Sciatic nerve (tissue), 2 donors: Measurements from ENCODE around the gene HTR3B. TPM values are rescaled to one million over a fixed set of nuclear protein-coding genes. Genes with fewer than 3 reads are reported as not detected.
"Not testable (repeated sequence)": the region's sequence is repeated elsewhere in the genome, so short reads cannot be mapped to it uniquely, and the experiment has no call there.

Experiments used
- ATAC-seq: fragments of 200-7000 bp; cut with Tn5 transposase; one replicate; pipeline ENCODE4 v1.9.1; 2020; ENCODE audit warnings: mild to moderate bottlenecking, moderate library complexity
- DNase-seq: peaks from one replicate; pipeline ENCODE4 v3.0.0-alpha.2; 2020; ENCODE audit warnings: low spot score
- intact Hi-C: fragments of 100-400 bp; cut with DNase I; formaldehyde crosslinking; loops from one replicate; pipeline ENCODE4 v1.14.2; 2022
- total RNA-seq: library from RNA; stranded (reverse); fragmentation: NEBNext Ultra II Directional; extraction: Animal tissue kit (Norgen Biotek cat#: 25700); gene quantifications from one replicate; pipeline ENCODE4 v1.2.1, GENCODE V29; 2021
- donor health status: DM: no; HTN: no; CAD: no.
- donor health status: DM: no; HTN: no; CAD: no.

The HTR3B gene
- total RNA-seq, 1 donor from 2014 or later = not detected

DNA sequence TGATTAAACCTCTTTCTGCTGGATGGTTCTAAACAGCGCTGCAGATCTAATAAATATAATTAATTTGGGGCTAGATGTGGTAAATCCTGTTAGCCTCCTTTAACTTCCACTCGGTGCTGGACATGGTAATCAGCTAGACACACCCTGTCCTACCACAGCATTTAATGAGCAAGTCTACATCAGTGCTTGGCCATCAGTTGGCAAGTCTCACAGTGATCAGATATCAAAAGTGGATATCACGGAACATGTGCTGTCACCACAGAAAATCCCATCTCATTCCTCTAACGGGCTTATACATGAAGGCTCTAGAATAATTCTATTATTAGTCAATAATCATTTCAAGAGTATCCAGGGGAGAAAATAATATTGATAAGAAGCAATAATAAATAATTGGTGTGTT, 23.6 kb upstream of the HTR3B start:
- no peak for ATAC-seq
- no peak for DNase-seq
- intact Hi-C loops = no loop called here

GRCh38 chr11:113881856-113882255, 22.7 kb upstream of the HTR3B start:
- DNase-seq = no peak
- ATAC-seq = no peak
- intact Hi-C loops = no loop called here

- ATAC-seq = no peak
- intact Hi-C loops = no loop called here
- DNase-seq = no peak
Measured at GRCh38 chr11:113884361-113884836, 20.2 kb upstream of the HTR3B start.

- ATAC-seq = no peak
- no peak for DNase-seq
- intact Hi-C loops = no loop called here
Measured at GRCh38 chr11:113885897-113886296, 18.7 kb upstream of the HTR3B start.

DNA sequence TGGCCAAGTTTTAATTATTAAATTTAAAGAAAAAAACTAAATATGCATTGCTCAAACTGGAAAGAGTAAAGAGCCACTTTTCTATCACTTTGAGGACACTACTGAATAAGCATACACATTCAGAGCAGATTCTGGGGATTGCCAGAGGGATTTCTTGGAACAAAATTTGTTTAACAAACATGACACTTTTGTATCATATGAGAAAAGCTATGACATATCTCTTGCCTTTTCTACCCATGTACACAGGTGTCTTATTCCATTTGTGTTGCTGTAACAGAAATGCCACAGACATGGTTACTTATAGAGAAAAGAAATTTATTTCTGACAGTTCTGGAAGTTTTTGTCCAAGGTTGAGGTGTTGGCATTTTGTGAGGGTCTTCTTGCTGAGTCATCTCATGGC, 15.7 kb upstream of the HTR3B start:
- ATAC-seq (no peak), DNase-seq (no peak)
- intact Hi-C loops = no loop called here

GRCh38 chr11:113894421-113894996, 10.1 kb upstream of the HTR3B start:
- intact Hi-C loops = loop anchor here (5.0 kb wide), 1 partner anchor 368 kb away; no protein-coding TSS in a partner anchor
- ATAC-seq (no peak), DNase-seq (no peak)

- intact Hi-C loops = no loop called here
- peak; percentile 65 for ATAC-seq
- DNase-seq = no peak
Measured at GRCh38 chr11:113895367-113896155, 9.0 kb upstream of the HTR3B start.

- no peak for DNase-seq
- peak; percentile 85 for ATAC-seq
- intact Hi-C loops = no loop called here
Measured at GRCh38 chr11:113896156-113896879, 8.3 kb upstream of the HTR3B start.

DNA sequence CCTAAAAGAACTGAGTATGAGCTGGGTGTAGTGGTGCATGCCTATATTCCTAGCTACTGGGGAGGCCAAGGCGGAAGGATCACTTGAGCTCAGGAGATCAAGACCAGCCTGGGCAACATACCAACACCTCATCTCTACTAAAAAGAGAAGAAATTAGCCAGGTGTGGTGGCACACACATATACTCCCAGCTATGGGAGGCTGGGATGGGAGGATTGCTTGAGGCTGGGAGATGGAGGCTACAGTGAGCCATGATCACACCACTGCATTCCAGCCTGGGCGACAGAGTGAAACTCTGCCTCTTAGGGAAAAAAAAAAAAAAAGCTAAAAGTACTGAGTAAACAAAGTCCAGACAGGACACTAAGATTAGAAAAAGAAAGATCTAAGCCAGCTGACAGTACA, 3.5 kb upstream of the HTR3B start:
- ATAC-seq = no peak
- no peak for DNase-seq
- intact Hi-C loops = no loop called here

- ATAC-seq (no peak), DNase-seq (no peak)
- intact Hi-C loops = no loop called here
Measured at GRCh38 chr11:113906038-113906437, 1.4 kb downstream of the HTR3B start.

- no peak for ATAC-seq
- DNase-seq = no peak
- intact Hi-C loops = no loop called here
Measured at GRCh38 chr11:113906516-113906915, 1.9 kb downstream of the HTR3B start.

DNA sequence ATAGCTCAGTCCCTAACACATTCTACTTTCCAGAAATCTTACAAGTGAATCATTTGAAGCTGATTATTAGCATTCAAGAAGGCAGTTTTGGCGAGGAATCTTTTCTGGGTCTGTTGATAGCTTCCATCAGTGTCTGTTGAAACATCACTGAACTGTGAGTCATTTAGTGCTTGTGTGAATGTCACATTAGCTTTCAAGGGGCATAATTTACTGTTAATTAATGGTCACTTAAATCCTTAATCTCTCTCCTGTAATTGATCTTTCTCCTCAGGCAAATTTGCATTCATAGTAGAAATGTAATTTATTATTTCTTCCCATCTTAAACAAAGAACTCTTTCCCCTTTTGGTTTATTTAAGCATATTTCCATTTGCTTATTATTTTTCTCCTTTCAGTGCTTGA, 2.6 kb downstream of the HTR3B start:
- DNase-seq (no peak), ATAC-seq (no peak)
- intact Hi-C loops = no loop called here

- ATAC-seq (no peak), DNase-seq (no peak)
- intact Hi-C loops = no loop called here
Measured at GRCh38 chr11:113907681-113908080, 3.1 kb downstream of the HTR3B start.

GRCh38 chr11:113908098-113908497, 3.5 kb downstream of the HTR3B start:
- intact Hi-C loops = no loop called here
- DNase-seq = no peak

DNA sequence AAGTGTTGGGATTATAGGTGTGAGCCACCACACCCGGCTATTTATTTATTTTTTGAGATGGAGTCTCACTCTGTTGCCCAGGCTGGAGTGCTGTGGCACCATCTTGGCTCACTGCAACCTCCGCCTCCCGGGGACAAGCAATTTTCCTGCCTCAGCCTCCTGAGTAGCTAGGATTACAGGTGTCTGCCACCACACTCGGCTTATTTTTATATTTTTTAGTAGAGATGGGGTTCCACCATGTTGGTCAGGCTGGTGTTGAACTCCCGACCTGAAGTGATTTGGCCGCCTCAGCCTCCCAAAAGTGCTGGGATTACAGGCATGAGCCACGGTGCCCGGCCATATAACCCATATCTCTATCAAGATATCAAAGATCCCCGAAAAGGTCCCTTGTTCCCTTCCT, 6.9 kb downstream of the HTR3B start:
- ATAC-seq, DNase-seq, intact Hi-C loops: not testable (repeated sequence)

More at GRCh38 chr11:113908098-113908497, 3.5 kb downstream of the HTR3B start:
- no peak for ATAC-seq

GRCh38 chr11:113923572-113923971, 19.0 kb downstream of the HTR3B start:
- ATAC-seq (no peak), DNase-seq (no peak)
- intact Hi-C loops = no loop called here

GRCh38 chr11:113926273-113927197, 21.9 kb downstream of the HTR3B start:
- ATAC-seq = no peak
- intact Hi-C loops = no loop called here
- no peak for DNase-seq

DNA sequence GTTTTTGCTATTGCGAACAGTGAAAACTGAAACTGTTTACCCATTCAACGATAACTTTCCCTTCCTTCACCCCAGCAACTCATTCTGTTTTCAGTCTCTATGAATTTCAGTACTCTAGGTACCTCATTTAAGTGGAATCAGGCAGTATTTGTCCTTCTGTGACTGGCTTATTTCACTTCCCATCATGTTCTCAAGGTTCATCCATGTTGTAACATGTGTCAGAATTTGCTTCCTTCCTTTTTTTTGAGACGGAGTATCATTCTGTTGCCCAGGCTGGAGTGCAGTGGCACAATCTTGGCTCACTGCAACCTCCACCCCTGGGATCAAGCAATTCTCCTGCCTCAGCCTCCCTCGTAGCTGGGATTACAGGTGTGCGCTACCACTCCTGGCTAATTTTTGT, 23.7 kb downstream of the HTR3B start:
- ATAC-seq (no peak), DNase-seq (no peak)
- intact Hi-C loops = no loop called here

- DNase-seq (no peak), ATAC-seq (no peak)
- intact Hi-C loops = no loop called here
Measured at GRCh38 chr11:113932788-113933187, 28.2 kb downstream of the HTR3B start.
